ENCODE data around the gene APRT. TPM values are rescaled to one million over a fixed set of nuclear protein-coding genes. Genes with fewer than 3 reads are reported as not detected.
"Not testable (repeated sequence)": the region's sequence is repeated elsewhere in the genome, so short reads cannot be mapped to it uniquely, and the experiment has no call there.

Gene APRT
- total RNA-seq, 1 donor from 2014 or later: 116 TPM

DNA sequence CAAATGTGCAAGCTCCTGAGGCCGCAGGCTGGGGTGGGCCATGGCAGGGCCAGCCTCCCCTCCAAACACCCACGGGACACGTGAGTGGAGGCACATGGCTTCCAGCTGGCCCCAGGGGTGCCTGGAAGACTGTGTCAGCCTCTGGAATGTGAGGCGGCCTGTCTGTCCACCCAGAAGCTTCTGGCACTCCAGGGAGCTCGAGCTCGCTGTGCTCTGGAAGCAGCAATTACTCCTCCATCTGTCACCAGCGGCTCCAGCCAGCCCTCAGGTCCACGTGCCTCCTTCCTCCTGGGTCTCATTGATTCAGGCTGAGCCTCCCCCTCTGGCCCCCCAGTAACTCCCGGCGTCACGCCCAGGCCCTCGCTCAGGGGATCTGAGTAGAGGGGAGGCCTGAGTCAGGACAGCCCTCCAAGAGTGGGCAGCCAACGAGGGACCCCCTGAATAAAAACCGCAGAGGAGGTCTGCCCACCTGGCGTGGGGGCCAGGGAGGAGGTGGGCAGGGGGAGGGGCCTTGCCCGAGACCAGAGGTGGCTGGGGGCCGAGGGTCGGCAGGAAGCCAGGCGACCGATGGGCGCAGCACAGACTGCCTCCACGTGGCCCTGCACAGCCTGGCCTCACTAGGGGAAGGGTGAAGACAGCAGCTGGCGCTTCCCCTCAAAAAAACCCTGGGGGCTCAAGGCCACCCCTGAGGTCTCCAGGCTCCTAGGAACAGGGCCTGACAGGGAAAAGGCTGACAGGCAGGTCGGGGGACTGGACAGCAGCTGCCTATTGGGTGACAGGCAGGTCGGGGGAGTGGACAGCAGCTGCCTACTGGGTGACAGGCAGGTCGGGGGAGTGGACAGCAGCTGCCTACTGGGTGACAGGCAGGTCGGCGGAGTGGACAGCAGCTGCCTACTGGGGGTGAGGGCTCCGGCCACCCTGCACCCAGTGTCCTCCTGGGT lies 38.6 kb downstream of the APRT start:
- DNase-seq (ENCODE audit: extremely low spot score, unreplicated experiment): no peak
- H3K27me3 Mint-ChIP-seq: no peaks in the 10 kb centered on the region
- H3K9me3 Mint-ChIP-seq: no peaks in the 10 kb centered on the region
- no peak for TF ChIP-seq CTCF (conservative IDR thresholded peaks at IDR 0.05)
- H3K4me1 Mint-ChIP-seq (ENCODE audit: unreplicated experiment): peaks cover 16% of the 10 kb centered on the region
- peak overlapping the region; percentile 74 for H3K4me3 Mint-ChIP-seq
- peak overlapping the region; percentile 84 for H3K27ac Mint-ChIP-seq
- H3K36me3 Mint-ChIP-seq: no peaks in the 10 kb centered on the region

- not testable (repeated sequence) for H3K27ac Mint-ChIP-seq; H3K9me3 Mint-ChIP-seq; H3K4me3 Mint-ChIP-seq; H3K36me3 Mint-ChIP-seq; DNase-seq (ENCODE audit: extremely low spot score, unreplicated experiment); H3K27me3 Mint-ChIP-seq
- peaks cover 23% of the 10 kb centered on the region for H3K4me1 Mint-ChIP-seq (ENCODE audit: unreplicated experiment)
These were observed 39.9 kb downstream of the APRT start for GRCh38 chr16:88771781-88772180.

DNA sequence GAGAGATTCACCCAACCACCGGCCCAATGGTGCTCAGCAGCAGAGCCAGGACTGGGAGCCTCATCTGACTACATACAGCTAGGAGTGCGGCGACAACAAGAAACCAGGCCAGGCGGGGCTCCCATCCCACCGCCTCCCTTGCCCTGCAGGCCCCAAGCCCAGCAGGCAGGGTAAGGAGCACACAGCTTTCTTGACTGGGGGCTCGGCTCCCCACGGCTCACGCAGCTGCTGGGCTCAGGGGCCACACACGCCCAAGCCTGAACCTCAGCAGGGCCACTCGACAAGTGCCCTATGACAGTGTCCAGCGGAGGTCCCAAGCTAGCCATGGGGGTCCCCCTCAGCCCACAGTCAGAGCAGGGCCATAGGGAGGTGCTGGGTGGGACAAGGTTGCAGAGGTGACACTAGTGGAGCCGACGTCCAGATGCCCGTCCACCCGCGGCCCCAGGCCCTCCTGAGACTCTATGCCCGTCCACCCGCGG lies 40.4 kb downstream of the APRT start:
- no peaks in the 10 kb centered on the region for H3K36me3 Mint-ChIP-seq
- H3K27me3 Mint-ChIP-seq: no peaks in the 10 kb centered on the region
- peak overlapping the region; percentile 70 for H3K4me3 Mint-ChIP-seq
- DNase-seq (ENCODE audit: extremely low spot score, unreplicated experiment): no peak
- H3K4me1 Mint-ChIP-seq (ENCODE audit: unreplicated experiment): peaks cover 23% of the 10 kb centered on the region
- peak overlapping the region; percentile 88 for H3K27ac Mint-ChIP-seq
- TF ChIP-seq CTCF (conservative IDR thresholded peaks at IDR 0.05): no peak
- no peaks in the 10 kb centered on the region for H3K9me3 Mint-ChIP-seq

DNA sequence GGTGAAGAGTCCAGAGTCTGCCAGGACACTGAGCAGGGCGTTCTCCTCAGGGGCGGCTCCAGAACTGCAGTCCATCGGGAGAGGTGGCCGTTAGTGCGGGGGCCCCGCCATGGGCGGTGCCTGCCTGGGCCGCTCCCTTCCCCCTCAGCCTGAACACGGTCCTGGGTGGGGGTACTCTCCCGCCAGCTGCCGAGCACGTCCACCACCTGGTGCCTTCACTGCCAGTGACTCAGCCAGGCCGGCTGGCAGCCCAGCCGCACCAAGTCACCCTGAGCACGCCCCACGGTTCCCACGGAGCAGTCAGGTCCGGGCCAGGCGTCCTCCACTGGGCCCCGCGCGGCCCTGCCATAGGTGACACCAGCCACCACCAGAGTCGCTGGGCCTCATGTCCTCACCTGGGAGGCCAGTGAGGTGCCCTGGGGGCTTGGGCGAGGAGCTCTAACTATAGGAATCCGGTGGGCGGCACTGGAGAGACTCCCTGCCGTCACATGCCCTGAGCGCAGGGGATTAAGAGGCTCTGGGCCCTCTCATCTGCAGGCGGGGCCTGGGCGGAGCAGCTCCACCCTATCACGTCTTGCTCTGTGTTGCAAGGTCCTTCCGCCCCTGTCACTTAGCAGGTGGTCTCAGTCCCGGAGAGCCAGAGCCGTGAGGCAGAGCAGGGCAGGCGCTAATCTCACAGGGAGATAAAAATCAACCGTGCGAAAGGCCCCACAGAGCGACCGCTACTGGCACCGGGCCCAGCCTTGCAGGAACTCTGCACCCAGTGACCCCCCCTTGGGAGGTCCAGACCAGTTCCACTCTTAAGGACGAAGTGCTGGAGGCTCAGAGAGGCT lies 41.1 kb downstream of the APRT start:
- no peaks in the 10 kb centered on the region for H3K36me3 Mint-ChIP-seq
- peak overlapping the region; percentile 70 for H3K4me3 Mint-ChIP-seq
- TF ChIP-seq CTCF (conservative IDR thresholded peaks at IDR 0.05): no peak
- peak overlapping the region; percentile 88 for H3K27ac Mint-ChIP-seq
- H3K27me3 Mint-ChIP-seq: no peaks in the 10 kb centered on the region
- H3K9me3 Mint-ChIP-seq: no peaks in the 10 kb centered on the region
- peaks cover 23% of the 10 kb centered on the region for H3K4me1 Mint-ChIP-seq (ENCODE audit: unreplicated experiment)
- DNase-seq (ENCODE audit: extremely low spot score, unreplicated experiment): no peak

DNA sequence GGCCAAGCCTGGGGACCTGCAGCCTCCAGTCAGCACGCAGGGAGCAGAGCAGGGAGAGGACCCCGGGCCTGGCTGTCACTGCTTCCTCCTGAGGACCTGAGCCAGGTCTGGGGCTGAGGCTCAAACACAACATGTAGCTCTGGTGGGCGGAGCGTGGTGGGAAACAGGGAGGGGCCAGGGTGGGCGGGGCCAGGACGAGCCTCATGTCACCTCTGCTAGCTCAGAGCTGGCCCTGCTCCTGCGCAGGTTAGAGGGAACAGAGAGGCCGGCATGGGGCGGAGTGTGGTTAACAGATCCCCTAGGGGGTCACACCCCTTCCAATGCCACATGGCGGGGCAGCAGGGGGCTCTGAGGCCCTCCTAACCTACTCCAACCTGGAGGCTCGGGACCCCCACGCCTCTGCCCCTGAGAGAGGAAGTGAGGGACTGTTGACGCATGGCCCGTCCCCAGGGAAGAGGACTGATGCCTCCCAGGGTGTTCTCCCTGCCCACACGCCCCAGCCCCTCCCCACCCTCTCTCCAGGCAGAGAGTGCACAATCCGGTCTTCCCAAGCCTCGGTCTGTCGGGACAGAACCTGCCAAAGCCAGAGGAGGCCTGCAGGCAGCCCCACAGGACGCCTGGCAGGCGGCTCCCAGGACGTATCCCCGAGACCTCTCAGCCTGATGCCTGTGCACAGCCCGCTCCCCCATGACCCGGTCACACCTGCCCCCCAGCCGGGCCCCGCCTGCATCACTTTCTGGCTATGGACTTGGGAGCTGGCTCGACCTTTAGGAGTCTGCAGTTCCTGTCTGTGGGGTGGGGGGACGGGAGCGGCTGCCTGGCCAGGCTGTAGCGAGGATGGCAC lies 41.9 kb downstream of the APRT start:
- Mint-ChIP-seq H3K36me3 (no peaks in the 10 kb centered on the region), H3K27me3 (no peaks in the 10 kb centered on the region), H3K27ac (peak overlapping the region; percentile 86), H3K4me3 (peak overlapping the region; percentile 59), H3K9me3 (no peaks in the 10 kb centered on the region), H3K4me1 (ENCODE audit: unreplicated experiment) (peaks cover 23% of the 10 kb centered on the region)
- no peak for DNase-seq (ENCODE audit: extremely low spot score, unreplicated experiment)
- TF ChIP-seq CTCF (conservative IDR thresholded peaks at IDR 0.05): no peak
